ENCODE data around the gene SEC24A.
A peak's percentile ranks its signal among the peaks of the same experiment; 100 is the strongest.
"Not testable (repeated sequence)": the region's sequence is repeated elsewhere in the genome, so short reads cannot be mapped to it uniquely, and the experiment has no call there.

Gene SEC24A

DNA sequence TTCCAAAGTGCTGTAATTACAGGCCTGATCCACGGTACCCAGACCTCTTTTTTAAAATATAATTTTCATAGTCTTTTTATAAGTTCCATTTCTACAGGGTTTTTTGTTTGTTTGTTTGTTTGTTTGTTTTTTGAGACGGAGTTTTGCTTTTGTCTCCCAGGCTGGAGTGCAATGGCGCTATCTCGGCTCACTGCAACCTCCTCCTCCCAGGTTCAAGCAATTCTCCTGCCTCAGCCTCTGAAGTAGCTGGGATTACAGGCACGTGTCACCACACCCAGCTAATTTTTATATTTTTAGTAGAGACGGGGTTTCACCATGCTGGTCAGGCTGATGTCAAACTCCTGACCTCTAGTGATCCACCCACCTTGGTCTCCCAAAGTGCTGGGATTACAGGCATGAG lies 2.1 kb downstream of the SEC24A start:
- not testable (repeated sequence) for DNase-seq

GRCh38 chr5:134651531-134651930 lies 2.9 kb downstream of the SEC24A start:
- no peak for DNase-seq

- no peak for DNase-seq
Observed at GRCh38 chr5:134656690-134657089, 8.1 kb downstream of the SEC24A start.

- no peak for DNase-seq
Observed at GRCh38 chr5:134659456-134659855, 10.9 kb downstream of the SEC24A start.

GRCh38 chr5:134659922-134660321 lies 11.3 kb downstream of the SEC24A start:
- DNase-seq: no peak

DNA sequence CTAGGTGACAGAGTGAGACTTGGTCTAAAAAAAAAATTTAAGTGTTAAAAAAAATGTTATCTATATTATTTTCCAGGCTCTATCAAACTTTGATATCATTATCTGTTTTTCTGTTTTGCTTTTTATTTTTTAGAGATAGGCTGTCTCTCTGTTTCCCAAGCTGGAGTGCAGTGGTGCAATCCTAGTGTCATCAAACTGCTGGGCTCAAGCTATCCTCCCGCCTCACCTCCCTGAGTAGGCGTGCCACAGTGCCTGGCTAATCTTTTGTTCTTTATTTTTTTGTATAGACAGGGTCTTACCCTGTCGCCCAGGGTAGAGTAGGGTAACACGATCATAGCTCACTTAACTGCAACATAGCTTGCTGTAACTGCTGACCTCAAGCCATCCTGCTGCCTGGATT lies 14.4 kb downstream of the SEC24A start:
- no peak for DNase-seq

DNA sequence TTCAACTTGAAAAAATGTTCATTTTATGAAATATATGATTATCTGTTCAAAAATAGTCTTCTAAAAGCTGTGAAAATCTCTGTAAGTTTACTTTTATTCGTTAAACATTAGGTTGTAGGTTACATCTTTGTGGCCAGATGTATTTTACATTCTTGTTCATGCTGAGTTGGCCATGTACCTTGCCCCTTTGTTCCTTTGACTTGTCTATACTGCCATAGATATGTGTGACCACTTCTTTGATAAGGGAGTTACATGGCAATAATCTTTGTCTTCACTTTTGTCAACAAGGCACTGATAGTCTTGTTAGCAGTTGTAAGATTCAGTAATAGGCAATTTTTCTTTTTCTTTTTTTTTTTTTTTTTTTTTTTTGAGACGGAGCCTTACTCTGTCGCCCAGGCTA lies 15.9 kb downstream of the SEC24A start:
- DNase-seq: no peak

GRCh38 chr5:134673546-134673945 lies 25.0 kb downstream of the SEC24A start:
- DNase-seq: not testable (repeated sequence)

GRCh38 chr5:134677357-134677756 lies 28.8 kb downstream of the SEC24A start:
- DNase-seq: not testable (repeated sequence)

DNA sequence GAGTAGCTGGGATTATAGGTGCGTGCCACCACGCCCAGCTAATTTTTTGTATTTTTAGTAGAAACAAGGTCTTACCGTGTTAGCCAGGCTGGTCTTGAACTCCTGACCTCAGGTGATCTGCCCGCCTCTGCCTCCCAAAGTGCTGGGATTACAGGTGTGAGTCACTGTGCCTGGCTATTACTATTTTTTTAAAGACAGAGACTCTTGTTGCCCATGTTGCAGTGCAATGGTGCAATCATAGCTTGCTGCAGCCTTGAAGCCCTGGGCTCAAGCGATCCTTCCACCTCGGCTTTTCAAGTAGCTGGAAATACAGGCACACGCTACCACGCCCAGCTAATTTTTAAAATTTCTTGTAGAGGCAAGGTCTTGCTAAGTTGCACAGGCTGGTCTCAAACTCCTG lies 41.6 kb downstream of the SEC24A start:
- not testable (repeated sequence) for DNase-seq

DNA sequence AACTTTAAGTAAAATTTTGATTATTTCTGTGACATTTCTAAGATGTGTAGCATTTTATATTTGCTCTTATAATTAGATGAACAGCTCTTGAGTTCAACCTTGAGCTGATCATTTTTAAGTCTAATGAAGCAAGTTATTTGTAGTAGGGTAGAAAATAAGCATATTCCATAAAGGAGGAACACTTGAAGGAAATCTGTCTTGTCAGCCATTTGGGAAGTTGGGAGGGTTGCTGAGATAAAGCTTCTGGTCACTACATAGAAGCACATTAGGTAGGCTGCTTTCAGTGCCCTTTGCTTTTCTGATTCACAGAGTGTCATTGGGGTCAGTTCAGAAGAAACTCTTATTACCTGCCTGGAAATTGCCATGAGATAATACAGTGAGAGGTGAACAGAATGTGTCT lies 44.1 kb downstream of the SEC24A start:
- DNase-seq: no peak

GRCh38 chr5:134708301-134708700 lies 59.7 kb downstream of the SEC24A start:
- DNase-seq: no peak

DNA sequence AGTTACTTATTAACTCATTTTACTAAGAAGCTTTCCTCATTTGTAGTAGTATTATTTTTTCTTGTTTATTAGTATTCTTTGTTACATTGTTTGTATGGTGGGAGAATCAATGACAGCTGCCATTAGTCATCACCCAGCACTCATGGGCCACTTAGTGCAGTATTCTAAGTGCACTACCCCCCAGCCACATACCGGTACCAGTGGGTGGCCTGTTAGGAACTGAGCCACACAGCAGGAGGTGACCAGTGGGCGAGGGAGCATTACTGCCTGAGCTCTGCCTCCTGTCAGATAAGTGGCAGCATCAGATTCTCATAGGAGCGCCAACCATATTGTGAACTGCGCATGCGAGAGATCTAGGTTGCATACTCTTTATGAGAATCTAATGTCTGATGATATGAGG lies 65.5 kb downstream of the SEC24A start:
- DNase-seq: no peak

DNA sequence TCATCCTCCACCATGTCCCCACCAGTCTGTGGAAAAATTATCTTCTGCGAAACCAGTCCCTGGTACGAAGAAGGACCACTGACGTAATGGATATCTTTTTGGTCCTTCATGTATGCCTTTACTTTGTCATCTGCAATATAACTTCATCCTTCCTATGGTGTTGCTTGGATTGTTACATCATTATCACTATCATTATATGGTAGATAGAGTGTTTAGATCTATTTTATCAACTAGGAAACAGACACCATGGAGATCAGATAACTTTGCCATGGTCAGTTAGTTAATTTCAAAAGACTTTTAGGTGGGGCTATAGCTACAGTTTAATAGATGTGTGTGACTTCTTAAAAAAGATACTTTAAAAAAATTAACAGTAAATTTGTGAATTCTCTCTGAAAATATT lies 66.0 kb downstream of the SEC24A start:
- DNase-seq: no peak

DNA sequence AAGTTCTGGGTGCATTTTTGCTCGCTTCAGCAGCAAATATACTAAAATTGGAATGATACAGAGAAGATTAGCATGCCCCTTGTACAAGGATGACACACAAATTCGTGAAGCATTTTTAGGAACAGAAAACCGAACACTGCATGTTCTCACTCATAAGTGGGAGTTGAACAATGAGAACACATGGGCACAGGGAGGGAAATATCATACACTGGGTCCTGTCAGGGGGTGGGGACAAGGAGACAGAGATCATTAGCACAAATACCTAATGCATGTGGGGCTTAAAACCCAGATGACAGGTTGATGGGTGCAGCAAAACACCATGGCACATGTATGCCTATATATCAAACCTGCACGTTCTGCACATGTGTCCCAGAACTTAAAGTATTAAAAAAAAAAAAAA lies 66.9 kb downstream of the SEC24A start:
- DNase-seq: not testable (repeated sequence)

- DNase-seq: no peak
Observed at GRCh38 chr5:134724872-134725271, 76.3 kb downstream of the SEC24A start.

- no peak for DNase-seq
Observed at GRCh38 chr5:134732819-134733218, 84.2 kb downstream of the SEC24A start.

DNA sequence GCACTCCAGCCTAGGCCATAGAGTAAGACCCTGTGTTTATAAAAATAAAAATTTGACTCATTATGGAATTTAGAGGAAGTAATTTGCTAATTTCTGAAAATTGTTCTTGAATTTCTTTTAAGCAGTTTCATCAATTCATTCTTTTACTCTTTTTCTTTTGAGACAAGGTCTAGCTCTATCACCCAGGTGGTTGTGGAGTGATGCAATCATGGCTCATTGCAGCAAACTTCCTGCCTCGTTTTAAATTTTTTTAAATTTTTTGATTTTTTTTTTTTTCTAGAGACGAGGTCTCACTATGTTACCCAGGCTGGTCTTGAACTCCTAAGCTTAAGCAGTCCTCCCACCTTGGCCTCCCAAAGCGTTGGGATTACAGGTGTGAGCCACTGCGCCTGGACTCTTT lies 86.7 kb downstream of the SEC24A start:
- DNase-seq: no peak

DNA sequence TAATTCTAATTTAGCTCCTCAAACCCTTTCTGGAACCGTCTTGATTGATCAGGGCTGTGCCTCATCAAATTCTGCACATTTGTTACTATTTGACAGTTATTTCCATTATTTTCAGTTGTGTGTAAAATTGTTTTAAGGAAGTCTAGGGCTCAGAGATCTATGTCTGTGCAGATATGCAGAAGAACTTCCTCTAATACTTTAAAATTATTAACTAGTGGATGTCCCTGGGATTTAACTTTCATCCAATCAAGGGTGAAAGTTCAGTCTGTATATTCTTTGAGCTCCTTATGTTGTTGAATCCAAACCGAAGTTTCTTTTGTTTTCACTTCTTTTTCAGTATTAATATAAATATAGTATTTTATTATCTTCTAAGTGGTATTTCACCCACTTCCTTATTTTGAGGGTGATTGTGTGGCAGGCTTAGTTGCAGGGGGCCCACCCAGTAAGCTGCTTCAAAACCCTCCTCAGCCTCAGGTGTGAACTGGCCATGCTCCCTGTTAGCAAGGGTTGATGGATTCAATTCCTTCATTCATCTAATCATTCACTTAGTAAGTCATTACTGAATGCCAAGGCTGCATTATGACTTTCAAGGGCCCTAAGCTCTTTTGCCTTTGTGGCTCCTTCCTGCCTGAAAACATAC lies 87.7 kb downstream of the SEC24A start:
- DNase-seq: no peak

DNA sequence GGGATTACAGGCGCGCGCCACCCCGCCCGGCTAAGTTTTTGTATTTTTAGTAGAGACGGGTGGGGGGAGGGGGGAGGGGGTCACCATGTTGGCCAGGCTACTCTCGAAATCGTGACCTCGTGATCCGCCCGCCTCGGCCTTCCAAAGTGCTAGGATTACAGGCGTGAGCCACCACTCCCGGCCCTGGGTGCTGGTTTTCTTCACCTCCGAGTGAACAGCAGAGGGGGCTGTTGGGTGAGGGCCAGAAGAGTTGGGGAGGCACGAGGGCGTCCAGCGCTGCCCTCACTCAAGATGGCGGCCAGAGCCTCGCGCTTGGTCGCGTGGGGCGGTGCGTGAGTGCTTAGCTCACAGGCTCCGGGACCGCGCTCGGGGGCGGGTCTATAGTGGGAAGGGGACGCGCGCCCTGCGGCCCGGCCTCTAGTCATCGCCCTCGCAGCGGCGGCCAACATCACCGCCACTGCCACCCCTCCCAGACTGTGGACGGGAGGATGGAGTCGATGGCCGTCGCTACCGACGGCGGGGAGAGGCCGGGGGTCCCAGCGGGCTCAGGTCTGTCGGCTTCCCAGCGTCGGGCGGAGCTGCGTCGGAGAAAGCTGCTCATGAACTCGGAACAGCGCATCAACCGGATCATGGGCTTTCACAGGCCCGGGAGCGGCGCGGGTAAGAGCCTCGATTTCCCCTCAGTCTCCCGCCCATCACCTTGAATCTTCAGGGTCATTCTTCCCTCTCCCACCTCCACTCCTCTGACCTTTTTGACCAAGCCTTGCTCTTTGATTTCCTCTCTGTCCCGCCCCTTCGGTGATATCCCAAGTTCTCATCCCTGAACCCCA lies 89.8 kb downstream of the SEC24A start, which contains the start of gene CAMLG:
TSS of gene CAMLG (plus strand) at position 416 of the 830 bp plus-strand sequence. CDS start at position 489, 73 bp downstream.
- DNase-seq: peak; percentile 92 to 96 (median 96)

- DNase-seq: peak; percentile 17 to 68 (median 37)
Observed at GRCh38 chr5:134738963-134739661, 90.5 kb downstream of the SEC24A start.

- DNase-seq: no peak
Observed at GRCh38 chr5:134741052-134741451, 92.5 kb downstream of the SEC24A start.

DNA sequence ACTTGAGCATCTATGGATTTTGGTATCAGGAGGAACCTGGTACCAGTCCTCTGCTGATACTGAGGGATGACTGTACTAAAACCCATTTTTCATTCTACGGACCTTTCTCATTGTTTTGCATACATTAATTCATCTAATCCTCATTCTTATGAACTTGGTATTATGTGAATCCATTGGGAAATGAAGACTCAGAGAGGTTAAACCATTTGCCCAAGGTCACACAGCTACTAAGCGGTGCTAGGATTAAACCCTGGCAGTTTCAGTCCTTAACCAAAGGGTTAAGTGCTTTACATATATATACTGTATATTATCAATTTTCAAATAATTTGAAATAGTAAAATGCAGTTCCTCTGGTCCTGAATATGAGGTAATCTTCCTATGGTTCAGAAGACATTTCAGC lies 93.5 kb downstream of the SEC24A start:
- no peak for DNase-seq

DNA sequence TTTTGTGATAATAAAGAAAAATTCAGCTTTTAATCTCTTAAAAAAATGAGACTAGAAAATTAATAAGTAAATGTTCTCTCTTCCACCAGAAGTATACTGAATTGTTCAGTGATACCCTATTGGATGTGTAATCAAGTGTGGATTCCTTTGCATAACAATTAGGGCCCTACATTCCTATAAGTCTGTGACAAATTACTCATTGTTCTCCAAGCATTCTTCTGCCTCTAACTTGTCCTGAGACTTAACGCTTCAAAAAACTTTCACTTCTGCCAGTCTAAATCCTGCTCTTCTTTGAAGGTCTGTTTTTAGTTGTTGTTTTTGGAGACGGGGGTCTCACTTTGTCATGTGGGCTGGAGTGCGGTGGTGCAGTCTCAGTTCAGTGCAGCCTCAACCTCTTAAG lies 100.8 kb downstream of the SEC24A start:
- no peak for DNase-seq
